A673 (cell line): ENCODE measurements around the gene MRTFA. TPM values are rescaled to one million over a fixed set of nuclear protein-coding genes. Genes with fewer than 3 reads are reported as not detected.

Experiments used
- BruUV-seq: library from RNA; stranded (reverse); fragments of 400-500 nt; replicated peaks from 2 replicates; lab custom pipeline; 2021; lab: Mats Ljungman, UMichigan
- CTCF ChIA-PET: fragments of 300-600 bp; sonication (Branson Sonifier 250); formaldehyde crosslinking; loops from one replicate; lab custom pipeline; 2022; ENCODE audit warnings: antibody characterized with exemption; lab: Charles Lee
- POLR2A ChIA-PET: fragments of 300-600 bp; sonication (Branson Sonifier 250); formaldehyde crosslinking; loops from one replicate; lab custom pipeline; 2022; ENCODE audit warnings: antibody characterized with exemption; ENCODE audit not compliant: low non-redundant PET; lab: Charles Lee
- DNase-seq: peaks from one replicate; pipeline ENCODE4 v3.0.0-alpha.2; 2015; ENCODE audit warnings: low spot score
- H3K27ac ChIP-seq: fragments of 200-600 bp; sonication (generic); 2 replicates; pipeline ENCODE4 v1.5.1; 2016; ENCODE audit warnings: mixed run types, low read depth, mild to moderate bottlenecking, mixed read lengths, antibody characterized with exemption, low read length; ENCODE audit not compliant: poor library complexity, severe bottlenecking
- H3K27me3 ChIP-seq: fragments of 200-600 bp; sonication (generic); replicated peaks from 2 replicates; pipeline ENCODE4 v1.6.1; 2017; ENCODE audit warnings: mixed run types, low read depth, mild to moderate bottlenecking, mixed read lengths, antibody characterized with exemption, low read length; ENCODE audit not compliant: insufficient read depth, poor library complexity
- H3K36me3 ChIP-seq: fragments of 200-600 bp; sonication (generic); 2 replicates; pipeline ENCODE4 v1.6.1; 2016; ENCODE audit warnings: mixed run types, mild to moderate bottlenecking, mixed read lengths, antibody characterized with exemption, low read length; ENCODE audit not compliant: insufficient read depth, poor library complexity, severe bottlenecking
- H3K4me1 ChIP-seq: fragments of 200-600 bp; sonication (generic); 2 replicates; pipeline ENCODE4 v1.6.1; 2017; ENCODE audit warnings: mixed run types, mild to moderate bottlenecking, mixed read lengths, antibody characterized with exemption, low read length; ENCODE audit not compliant: insufficient read depth, poor library complexity, severe bottlenecking
- H3K4me3 ChIP-seq: fragments of 200-600 bp; sonication (generic); 2 replicates; pipeline ENCODE4 v1.5.1; 2016; ENCODE audit warnings: low read depth, mixed run types, mild to moderate bottlenecking, mixed read lengths, low read length; ENCODE audit not compliant: poor library complexity, severe bottlenecking
- H3K9me3 ChIP-seq: fragments of 200-600 bp; sonication (generic); 2 replicates; pipeline ENCODE4 v1.6.1; 2016; ENCODE audit warnings: mixed run types, low read depth, mild to moderate bottlenecking, mixed read lengths, antibody characterized with exemption, low read length; ENCODE audit not compliant: poor library complexity, severe bottlenecking
- EZH2 ChIP-seq: fragments of 200-600 bp; sonication (generic); IDR thresholded peaks from 2 replicates; pipeline ENCODE4 v1.6.1; 2017; ENCODE audit warnings: borderline replicate concordance, low read depth, mild to moderate bottlenecking, mixed read lengths, antibody characterized with exemption, low read length; ENCODE audit not compliant: poor library complexity, severe bottlenecking
- intact Hi-C: fragments of 100-400 bp; cut with micrococcal nuclease; formaldehyde crosslinking; loops from one replicate; pipeline ENCODE4 v1.10.0; 2022; ENCODE audit not compliant: unreplicated experiment
- total RNA-seq: library from RNA; stranded (reverse); gene quantifications from 2 replicates; pipeline ENCODE4 v1.2.3, GENCODE V29; 2021
- TF ChIP-seq, protein P1 (sequence below): fragments of 300-800, 200-600 bp; sonication (generic); conservative IDR thresholded peaks from 2 replicates; pipeline ENCODE4 v1.5.1; 2017; ENCODE audit warnings: low read depth, mild to moderate bottlenecking, antibody characterized with exemption, low read length, moderate library complexity, mixed read lengths

The MRTFA gene
- total RNA-seq, 1 experiment from 2014 or later: 35.8 TPM

DNA sequence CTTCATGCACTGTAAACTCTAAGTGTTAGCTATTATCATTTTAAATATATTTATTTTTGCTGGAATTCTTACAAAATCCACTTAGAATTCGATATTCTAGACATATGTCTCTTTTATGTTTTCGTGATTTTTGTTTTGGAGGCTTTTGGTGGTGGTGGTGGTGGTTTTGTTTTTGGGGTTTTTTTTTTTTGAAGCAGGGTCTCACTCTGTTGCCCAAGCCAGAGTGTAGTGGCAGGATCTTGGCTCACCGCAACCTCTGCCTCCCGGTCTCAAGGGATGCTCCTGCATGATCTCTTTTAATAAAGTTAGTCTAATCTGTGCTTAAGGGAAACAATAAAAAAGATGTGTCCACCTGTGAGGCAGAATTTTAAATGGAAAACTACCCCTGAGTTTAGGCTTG lies 117.7 kb downstream of the MRTFA start:
- POLR2A ChIA-PET: no interaction called here
- H3K27ac ChIP-seq: no peak overlapping the region
- H3K4me3 ChIP-seq: no peak overlapping the region
- H3K9me3 ChIP-seq: no peaks in the 10 kb centered on the region
- no TSS peak for BruUV-seq
- TF ChIP-seq EZH2: no peak
- TF ChIP-seq, protein P1, sequence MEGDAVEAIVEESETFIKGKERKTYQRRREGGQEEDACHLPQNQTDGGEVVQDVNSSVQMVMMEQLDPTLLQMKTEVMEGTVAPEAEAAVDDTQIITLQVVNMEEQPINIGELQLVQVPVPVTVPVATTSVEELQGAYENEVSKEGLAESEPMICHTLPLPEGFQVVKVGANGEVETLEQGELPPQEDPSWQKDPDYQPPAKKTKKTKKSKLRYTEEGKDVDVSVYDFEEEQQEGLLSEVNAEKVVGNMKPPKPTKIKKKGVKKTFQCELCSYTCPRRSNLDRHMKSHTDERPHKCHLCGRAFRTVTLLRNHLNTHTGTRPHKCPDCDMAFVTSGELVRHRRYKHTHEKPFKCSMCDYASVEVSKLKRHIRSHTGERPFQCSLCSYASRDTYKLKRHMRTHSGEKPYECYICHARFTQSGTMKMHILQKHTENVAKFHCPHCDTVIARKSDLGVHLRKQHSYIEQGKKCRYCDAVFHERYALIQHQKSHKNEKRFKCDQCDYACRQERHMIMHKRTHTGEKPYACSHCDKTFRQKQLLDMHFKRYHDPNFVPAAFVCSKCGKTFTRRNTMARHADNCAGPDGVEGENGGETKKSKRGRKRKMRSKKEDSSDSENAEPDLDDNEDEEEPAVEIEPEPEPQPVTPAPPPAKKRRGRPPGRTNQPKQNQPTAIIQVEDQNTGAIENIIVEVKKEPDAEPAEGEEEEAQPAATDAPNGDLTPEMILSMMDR: no peak
- no peaks in the 10 kb centered on the region for H3K4me1 ChIP-seq
- H3K36me3 ChIP-seq: no peaks in the 10 kb centered on the region
- CTCF ChIA-PET: no interaction called here
- DNase-seq: no peak
- intact Hi-C loops: no loop called here
- no peaks in the 10 kb centered on the region for H3K27me3 ChIP-seq

DNA sequence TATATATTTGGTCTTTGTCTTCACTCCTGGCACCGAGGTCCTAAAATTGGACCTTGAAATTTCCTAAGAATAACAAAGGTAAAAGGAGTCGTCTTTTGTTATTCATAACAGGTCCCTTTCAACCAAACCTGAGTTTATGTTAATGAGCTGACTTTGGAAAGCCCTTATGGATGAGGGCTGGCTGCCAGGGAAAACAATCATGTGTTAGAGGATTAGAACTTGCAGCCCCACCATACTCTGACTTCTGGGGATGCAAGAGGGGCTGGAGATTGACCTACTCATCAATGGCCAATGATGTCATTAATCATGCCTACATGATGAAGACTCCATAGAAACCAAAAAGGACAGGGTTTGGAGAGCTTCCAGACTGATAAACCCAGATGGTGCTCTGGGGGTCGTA lies 118.9 kb downstream of the MRTFA start:
- H3K4me1 ChIP-seq: peaks cover 5% of the 10 kb centered on the region
- no peaks in the 10 kb centered on the region for H3K9me3 ChIP-seq
- H3K27me3 ChIP-seq: no peaks in the 10 kb centered on the region
- POLR2A ChIA-PET: no interaction called here
- DNase-seq: no peak
- TF ChIP-seq, protein P1: no peak
- no peak for TF ChIP-seq EZH2
- CTCF ChIA-PET: no interaction called here
- BruUV-seq: no TSS peak
- intact Hi-C loops: no loop called here
- no peak overlapping the region for H3K27ac ChIP-seq
- no peak overlapping the region for H3K4me3 ChIP-seq
- H3K36me3 ChIP-seq: no peaks in the 10 kb centered on the region

DNA sequence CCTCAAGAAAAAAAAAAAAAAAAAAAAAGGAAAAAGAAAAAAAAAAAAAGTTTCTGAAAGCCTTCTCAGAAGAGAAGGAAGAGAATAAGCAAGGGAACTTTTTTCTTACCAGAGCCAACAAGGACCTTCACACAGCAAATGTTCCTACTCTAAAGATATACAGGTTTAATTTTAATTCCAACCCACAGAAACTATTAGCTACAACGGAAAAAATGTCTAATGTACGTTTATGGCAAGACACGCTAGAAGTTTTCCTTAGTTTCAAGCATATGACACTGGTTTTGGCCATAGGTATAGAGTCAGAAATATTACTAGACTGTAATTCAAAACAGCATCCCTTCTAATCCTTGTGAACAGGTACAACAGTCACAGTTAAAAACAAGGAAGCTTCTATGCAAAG lies 120.1 kb downstream of the MRTFA start:
- no TSS peak for BruUV-seq
- H3K4me3 ChIP-seq: no peak overlapping the region

More for the DNA sequence above, 120.1 kb downstream of the MRTFA start:
- TF ChIP-seq EZH2: no peak
- TF ChIP-seq, protein P1: no peak
- intact Hi-C loops: no loop called here
- ChIA-PET POLR2A (no interaction called here), CTCF (interaction anchor here (0.7 kb wide), 1 partner anchor 33 kb away, joined by 3 read pairs; no protein-coding TSS in a partner anchor)
- no peaks in the 10 kb centered on the region for H3K27me3 ChIP-seq
- no peaks in the 10 kb centered on the region for H3K36me3 ChIP-seq
- peaks cover 9% of the 10 kb centered on the region for H3K4me1 ChIP-seq
- no peak for DNase-seq
- H3K27ac ChIP-seq: no peak overlapping the region
- H3K9me3 ChIP-seq: no peaks in the 10 kb centered on the region
